HG02571 (cell line): ENCODE results near the gene RBM33.
"Not testable (repeated sequence)": the region's sequence is repeated elsewhere in the genome, so short reads cannot be mapped to it uniquely, and the experiment has no call there.

ENCODE experiments used
- ATAC-seq: cut with Tn5 transposase; IDR thresholded peaks from one replicate; pipeline ENCODE4 v1.9.1; 2021; ENCODE audit warnings: mild to moderate bottlenecking, moderate library complexity; ENCODE audit not compliant: unreplicated experiment

The RBM33 gene, protein sequence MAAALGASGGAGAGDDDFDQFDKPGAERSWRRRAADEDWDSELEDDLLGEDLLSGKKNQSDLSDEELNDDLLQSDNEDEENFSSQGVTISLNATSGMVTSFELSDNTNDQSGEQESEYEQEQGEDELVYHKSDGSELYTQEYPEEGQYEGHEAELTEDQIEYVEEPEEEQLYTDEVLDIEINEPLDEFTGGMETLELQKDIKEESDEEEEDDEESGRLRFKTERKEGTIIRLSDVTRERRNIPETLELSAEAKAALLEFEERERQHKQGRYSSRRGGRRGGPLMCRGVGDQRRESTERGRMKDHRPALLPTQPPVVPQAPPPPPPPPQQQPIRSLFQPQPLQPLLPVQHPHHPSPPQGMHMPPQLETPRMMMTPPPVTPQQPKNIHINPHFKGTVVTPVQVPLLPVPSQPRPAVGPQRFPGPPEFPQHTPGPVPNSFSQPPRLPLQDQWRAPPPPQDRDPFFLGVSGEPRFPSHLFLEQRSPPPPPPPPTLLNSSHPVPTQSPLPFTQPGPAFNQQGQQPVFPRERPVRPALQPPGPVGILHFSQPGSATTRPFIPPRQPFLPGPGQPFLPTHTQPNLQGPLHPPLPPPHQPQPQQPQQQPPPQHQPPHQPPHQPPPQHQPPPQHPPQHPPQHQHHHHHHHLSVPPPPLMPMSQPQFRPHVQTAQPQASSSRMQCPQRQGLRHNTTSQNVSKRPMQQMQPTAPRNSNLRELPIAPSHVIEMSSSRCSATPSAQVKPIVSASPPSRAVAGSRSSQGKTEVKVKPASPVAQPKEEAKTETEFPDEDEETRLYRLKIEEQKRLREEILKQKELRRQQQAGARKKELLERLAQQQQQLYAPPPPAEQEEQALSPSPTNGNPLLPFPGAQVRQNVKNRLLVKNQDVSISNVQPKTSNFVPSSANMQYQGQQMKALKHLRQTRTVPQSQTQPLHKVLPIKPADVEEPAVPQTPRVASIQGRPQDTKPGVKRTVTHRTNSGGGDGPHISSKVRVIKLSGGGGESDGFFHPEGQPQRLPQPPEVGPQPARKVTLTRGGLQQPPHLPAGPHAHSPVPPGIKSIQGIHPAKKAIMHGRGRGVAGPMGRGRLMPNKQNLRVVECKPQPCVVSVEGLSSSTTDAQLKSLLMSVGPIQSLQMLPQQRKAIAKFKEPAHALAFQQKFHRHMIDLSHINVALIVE

DNA sequence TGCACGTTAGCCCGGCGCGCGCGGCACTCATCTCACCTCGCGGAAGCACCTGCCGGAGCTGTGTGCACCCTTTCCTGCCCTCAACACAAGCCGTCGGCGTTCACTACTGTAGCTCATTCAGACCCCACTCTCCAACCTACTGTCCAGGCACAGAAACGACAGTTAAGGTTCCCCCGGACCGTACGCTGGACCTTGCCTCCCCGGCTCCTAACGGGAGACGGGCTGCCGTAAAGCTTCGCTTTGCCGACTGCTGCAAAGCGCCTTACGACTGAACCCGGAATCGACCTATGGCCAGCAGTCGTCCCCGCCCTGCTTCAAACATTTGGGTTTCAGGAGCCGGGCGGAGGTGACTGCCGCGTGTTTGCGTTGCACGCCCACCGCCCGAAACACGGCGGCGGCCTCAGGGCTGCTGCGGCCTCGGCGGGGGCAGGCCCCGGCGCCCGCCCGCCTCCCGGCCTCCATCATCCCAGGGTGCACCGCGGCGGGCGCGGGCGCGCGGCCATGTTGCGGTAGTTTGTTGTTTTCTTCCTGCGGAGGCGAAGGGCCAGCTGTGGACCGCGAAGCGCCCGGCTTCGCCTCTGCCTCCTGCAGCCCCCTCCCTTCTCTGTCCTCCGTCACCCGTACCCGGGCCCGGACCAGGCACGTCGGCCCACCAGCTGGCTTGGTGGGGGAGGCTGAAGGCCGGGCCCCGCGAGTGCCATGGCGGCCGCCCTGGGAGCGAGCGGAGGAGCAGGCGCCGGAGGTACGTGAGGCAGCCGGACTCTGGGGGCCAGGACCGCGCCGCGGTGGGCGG is at the start of gene RBM33:
RBM33 (plus strand) TSS at position 484 of the 793 bp plus-strand sequence; CDS start at position 700, 216 bp downstream.
- ATAC-seq, result peak; percentile 79

DNA sequence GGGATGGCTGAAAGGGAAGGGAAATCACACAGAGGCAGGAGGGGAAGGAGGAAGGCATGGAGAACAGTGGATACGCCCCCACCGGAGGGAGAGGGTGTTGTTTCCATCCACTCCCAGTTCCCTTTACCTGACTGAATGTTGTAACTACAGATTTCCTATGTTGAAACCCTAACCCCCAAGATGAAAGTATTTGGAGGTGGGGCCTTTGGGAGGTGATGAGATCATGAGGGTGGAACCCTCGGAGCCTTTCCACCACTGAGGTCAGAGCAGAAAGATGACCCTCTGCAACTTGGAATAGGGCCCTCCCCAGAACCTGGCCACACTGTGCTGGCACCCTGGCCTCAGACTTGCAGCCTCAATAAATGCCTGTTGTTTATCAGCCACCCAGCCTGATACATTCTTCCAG is 49.5 kb upstream of the RBM33 start:
- no peak for ATAC-seq

DNA sequence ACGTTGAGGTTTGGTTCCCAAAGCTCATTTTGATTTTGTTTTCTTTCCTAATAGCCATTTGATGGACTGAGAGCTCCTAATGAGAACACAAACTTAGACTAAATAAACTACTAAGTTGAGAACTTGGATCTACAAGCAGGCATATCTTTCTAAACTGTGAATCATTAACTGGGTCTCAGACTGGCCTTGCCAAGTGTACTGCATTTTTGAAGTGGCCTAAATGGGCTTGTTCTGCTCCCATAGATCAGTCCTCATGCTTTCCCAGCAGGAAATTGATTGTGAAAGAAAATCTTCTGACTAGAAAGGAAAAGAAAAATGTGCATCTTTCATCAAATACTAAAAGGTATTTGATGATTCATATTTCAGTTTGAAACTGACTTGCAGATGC is 46.7 kb upstream of the RBM33 start:
- no peak for ATAC-seq

DNA sequence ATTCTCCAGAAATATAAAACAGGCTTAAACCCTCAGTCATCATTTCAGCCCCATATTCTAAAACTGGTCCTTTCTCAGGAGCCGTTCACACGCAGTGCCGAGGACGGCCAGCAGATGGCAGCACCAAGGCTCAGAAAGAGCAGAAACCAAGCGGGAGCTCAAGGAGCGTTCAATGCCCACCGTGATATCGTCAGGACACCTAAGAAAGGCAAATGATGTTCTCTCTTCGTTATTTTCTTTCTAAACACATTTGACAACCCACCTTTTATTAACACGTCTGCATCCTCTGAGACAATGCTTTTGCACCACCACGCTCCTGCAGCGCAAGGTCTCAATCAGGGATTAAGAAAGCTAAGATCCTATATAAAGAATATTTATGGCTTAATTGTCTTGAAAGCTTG is 45.7 kb upstream of the RBM33 start:
- no peak for ATAC-seq

DNA sequence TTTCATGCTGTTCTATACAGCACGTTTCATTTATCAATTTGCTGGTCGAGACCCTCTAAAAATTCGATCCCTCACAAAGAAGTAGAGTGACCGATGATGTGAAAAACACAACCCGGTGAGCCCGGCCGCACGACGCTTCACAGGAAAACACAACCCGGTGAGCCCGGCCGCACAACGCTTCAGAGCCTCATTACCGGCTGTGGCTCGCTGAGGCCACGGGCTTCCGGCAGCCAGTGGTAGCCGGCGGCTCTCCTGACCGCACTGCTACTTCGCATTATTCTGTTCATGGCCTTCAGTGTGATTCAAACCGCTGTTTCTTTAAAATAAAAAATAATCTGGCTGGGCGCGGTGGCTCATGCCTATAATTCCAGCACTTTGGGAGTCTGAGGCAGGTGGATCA is 42.3 kb upstream of the RBM33 start:
- no peak for ATAC-seq

DNA sequence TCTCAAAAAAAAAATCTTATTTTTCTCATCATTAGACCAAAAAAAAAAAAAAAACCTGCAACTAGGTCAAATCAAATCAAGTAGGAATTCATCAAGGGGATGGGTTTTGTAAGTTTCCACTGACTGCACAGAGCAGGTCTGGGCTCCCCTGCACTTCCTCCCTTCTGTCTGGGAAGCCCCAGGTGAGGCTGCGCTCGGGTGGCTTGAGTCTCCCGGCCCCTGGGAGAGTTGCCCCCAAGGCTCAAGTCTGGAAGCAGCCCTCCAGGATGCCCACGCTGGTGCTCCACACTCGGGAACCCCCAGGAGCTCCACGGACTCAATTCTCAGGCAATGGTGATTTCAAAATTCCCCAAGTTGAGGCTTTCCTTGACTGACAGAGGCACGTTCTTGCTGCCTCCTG is 41.7 kb upstream of the RBM33 start:
- no peak for ATAC-seq

DNA sequence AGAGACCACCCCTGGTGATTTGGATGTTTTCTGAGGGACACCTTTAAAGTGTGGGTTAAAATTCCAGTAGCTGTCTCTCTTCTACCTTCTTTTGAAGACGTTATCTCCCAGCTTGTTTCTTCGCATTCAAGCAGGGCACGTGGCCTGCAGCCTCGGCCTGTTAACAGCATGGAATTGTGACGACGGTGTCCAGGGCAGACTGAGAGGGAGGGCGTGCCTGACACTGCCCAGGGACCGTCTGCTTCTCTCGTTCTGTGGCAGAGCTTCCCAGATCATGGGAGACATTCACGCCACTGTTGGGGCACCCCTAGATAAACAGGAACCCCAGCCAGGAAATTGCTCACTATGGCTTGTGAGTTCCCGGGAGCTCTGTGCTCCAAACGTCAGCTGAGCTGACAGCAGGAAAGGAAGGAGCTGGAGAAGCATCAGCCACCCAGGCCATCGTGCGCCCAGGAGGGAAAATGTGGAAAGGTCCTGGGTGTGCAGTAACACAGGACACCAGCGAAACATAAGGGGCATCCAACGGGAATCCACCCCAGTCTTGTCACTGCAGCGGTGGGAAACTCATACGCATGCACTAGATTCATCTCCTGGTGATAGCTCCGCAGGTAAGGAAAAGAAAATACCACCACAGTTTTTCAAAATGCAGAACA is 41.1 kb upstream of the RBM33 start:
- no peak for ATAC-seq

GRCh38 chr7:155603858-155604503 is 40.5 kb upstream of the RBM33 start:
- no peak for ATAC-seq

GRCh38 chr7:155604504-155604997 is 39.9 kb upstream of the RBM33 start:
- ATAC-seq, result no peak

GRCh38 chr7:155609185-155609584 is 35.3 kb upstream of the RBM33 start:
- no peak for ATAC-seq

- no peak for ATAC-seq
These were observed 33.7 kb upstream of the RBM33 start for GRCh38 chr7:155610633-155611193.

DNA sequence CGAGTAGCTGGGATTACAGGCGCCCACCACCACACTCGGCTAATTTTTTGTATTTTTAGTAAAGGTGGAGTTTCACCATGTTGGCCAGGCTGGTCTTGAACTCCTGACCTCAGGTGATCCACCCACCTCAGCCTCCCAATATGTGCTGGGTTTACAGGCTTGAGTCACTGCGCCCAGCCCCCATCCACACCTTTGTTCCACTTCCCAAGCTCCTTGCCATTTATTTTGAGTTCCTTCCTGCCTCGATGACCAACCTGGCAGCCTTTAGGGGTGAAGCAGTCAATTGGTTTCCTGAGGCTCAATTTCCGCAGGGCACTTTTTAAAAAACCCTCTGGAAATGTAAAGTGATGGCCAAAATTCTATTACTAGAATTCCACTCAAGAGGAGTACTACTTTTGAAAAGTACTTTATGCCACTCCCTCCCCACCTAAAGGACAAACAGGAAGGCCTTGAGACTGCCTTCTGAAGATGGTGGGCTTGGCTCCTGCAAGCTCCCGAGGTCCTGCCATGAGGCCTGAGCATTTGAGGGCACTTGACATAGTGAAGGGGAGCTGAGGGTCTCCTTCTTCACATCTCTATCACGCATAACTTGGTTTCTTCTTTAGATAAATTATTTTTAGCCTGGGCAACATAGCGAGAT is 32.5 kb upstream of the RBM33 start:
- no peak for ATAC-seq

- no peak for ATAC-seq
These were observed 31.8 kb upstream of the RBM33 start for GRCh38 chr7:155612658-155613057.

DNA sequence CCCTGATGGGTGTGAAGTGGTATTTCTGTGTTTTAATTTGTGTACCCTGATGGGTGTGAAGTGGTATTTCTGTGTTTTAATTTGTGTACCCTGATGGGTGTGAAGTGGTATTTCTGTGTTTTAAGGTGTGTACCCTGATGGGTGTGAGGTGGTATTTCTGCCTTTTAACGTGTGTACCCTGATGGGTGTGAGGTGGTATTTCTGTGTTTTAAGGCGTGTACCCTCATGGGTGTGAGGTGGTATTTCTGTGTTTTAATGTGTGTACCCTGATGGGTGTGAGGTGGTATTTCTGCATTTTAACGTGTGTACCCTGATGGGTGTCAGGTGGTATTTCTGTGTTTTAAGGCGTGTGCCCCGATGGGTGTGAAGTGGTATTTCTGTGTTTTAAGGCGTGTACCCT is 29.4 kb upstream of the RBM33 start:
- ATAC-seq, result not testable (repeated sequence)

- ATAC-seq, result no peak
These were observed 25.5 kb upstream of the RBM33 start for GRCh38 chr7:155618708-155619633.

DNA sequence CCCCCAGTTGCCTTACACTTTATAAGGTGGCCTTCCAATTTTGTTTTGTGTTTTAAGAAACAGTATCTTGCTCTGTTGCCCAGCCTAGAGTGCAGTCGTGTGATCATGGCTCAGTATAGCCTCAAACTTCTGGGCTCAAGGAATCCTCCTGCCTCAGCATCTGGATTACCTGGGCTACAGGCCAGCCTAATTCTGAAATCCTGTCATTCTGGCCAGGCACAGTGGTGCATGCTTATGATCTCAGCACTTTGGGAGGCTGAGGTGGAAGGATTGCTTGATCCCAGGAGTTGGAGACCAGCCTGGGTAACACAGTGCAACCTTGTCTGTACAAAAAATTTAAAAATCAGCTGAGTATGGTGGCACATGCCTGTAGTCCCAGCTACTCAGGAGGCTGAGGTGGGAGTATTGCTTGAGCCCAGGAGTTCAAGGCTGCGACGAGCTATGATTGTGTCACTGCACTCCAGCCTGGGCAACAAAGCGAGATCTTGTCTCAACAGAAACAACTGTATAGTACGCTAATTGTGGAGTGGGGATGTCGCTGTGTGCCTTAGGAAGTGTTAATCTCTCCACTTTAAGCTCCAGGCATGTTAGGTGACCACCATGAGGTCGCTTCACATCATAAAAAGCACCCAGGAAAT is 24.7 kb upstream of the RBM33 start:
- ATAC-seq, result no peak

DNA sequence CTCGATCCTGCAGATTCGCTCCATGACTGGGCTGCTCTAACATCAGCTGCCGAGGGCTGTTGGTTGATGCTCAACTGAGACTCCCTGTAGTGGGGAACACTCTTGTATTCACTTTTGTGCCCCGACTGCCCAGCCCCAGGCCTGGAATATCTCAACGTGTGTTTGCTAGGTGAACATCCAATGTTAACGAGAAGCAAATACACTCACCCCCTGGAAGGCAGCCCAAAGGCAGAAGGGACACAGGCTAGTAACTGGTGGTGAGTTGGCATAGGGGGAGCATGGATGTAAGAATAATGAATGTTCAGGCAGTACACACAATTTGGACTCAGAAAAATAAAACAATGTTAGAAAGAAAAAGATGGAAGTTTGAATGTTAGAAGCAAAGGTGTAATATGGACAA is 24.0 kb upstream of the RBM33 start:
- ATAC-seq, result no peak
